Stimulated activated CD8-positive, alpha-beta memory T cell treated with anti-CD3 and anti-CD28 coated beads, Interleukin-7, amount 100 ng/mL, for 4 hours (primary cell): Measurements from ENCODE around the gene PRMT9.

Source experiments
- DNase-seq, 2 donors: peaks; one replicate each; pipeline ENCODE4 v3.0.0-alpha.2; 2020; ENCODE audit warnings: low read depth in 2 of 2

PRMT9 gene

DNA sequence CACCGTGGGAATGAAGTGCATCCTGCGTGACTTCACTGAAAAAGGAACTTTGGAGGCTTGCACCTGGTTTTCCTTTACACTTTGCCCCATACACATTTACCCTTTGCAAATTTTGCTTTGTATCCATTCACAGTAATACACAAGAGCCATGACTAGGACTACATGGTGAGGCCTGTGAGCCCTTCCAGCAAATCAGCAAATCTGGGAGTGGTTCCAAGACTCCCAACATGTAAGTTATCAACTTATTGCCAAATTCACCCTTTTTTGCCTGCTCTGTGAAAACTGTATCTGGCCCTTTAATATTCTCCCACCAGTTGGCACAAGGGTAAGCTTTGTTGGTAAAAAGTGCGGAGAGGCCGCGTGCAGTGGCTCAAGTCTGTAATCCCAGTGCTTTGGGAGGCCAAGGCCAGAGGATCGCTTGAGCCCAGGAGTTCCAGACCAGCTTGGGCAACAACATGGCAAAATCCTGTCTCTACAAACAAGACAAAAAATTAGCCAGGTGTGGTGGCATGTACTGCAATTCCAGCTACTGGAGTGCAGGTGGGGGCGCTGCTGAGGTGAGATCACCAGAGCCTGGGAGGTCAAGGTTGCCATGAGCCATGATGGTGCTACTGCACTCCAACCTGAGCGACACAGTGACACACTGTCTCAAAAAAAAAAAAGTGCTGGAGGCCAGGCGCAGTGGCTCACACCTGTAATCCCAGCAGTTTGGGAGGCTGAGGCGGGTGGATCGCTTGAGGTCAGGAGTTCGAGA, 5.0 kb downstream of the PRMT9 start:
- DNase-seq: no peak

- no peak for DNase-seq
Observed at GRCh38 chr4:147678106-147678505, 5.9 kb downstream of the PRMT9 start.

- no peak for DNase-seq
Observed at GRCh38 chr4:147674496-147674895, 9.5 kb downstream of the PRMT9 start.

GRCh38 chr4:147674073-147674472, 9.9 kb downstream of the PRMT9 start:
- no peak for DNase-seq

GRCh38 chr4:147658501-147658900, 25.5 kb downstream of the PRMT9 start:
- DNase-seq: no peak

DNA sequence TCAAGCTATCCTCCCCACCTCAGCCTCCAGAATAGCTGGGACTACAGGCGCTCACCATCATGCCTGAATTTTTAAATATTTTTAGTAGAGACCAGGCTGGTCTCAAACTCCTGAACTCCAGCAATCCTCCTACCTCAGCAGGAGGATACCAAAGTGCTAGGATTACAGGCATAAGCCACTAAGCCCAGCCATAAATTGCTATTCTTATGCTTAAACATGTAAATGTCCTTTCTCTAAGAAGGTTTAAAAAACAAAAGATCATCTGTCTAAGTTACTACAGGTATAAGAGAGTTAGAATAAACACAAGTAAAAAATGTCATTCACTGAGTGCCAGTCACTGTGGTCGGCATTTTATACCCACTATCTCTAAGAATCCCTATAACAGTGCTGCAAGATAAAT, 28.3 kb downstream of the PRMT9 start:
- no peak for DNase-seq

- no peak for DNase-seq
Observed at GRCh38 chr4:147651563-147651962, 32.4 kb downstream of the PRMT9 start.

DNA sequence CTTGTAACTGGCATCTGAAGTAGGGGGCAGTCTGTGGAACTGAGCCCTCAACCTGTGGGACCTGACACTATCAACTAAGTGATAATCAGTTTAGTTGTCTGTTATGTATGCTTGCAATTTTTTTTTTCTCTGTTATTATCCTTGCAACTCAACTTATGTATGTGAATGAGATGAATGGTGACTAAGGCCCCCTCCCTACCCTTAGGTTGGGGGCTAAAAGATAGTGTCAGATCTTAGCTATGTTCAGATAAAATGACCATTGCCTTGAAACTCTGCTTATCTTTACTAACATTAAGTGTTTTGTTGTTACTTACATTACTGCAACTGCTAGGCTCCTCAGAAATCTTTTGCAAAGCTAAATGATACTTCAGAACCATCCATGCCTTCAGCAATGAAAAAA, 35.3 kb downstream of the PRMT9 start:
- no peak for DNase-seq

- DNase-seq: no peak
Observed at GRCh38 chr4:147645099-147645498, 38.9 kb downstream of the PRMT9 start.

GRCh38 chr4:147644471-147644870, 39.5 kb downstream of the PRMT9 start:
- no peak for DNase-seq

- DNase-seq: no peak
Observed at GRCh38 chr4:147643616-147644015, 40.3 kb downstream of the PRMT9 start.

DNA sequence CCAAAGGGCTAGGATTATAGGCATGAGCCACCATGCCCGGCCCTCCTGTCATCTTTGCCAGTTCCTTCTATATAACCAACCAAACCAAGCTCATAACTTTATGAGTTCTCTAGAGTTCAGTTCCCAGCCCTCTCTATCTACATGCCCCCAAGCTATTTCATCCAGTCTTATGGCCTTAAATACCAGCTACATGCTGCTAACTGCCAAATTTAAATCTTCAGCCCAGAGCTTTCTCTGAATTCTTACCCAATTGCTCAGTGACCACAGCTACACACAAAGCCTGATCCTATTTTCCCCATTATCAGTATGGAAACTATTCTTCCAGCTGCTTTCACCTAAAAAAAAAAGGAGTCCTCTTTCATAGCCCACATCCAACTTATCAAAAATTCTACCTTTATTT, 43.6 kb downstream of the PRMT9 start:
- DNase-seq: no peak

GRCh38 chr4:147639388-147639787, 44.6 kb downstream of the PRMT9 start:
- no peak for DNase-seq

GRCh38 chr4:147638942-147639341, 45.0 kb downstream of the PRMT9 start:
- DNase-seq: no peak

DNA sequence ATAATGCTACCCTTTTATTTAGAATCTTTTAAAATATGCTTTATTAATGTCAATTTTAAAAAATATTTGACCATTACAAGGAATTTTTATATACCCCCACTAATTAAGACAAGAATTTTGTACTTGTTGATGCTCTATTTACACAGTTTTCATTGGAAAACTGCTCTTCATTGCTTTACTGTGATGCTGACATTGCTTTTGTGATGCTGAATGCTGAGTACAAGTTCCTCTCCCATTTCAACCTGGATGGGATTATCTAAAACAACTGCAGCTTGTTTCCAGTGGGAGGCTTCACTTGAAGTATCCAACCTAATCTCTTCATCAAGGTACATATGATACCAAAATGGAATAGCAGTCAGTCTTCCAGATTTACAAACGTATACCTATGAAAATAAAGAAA, 45.6 kb downstream of the PRMT9 start:
- no peak for DNase-seq

DNA sequence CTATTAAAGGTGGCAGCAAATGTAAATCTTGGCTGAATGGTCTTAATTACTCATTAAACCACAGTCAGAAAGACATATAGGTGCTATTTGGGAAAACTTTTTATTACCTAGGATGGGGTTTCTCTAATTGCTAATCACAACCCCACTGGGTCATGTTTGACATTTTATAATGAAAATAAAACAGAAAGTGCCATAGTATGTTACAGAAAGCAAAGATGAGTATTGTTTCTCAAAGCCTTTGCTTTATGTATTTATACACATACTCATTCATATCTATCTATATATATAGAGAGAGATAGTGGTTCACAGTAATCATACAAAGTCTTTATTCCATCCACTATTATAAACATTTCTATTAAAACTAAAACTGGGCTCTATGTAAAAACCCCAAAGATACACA, 48.6 kb downstream of the PRMT9 start:
- no peak for DNase-seq

GRCh38 chr4:147633643-147634042, 50.3 kb downstream of the PRMT9 start:
- DNase-seq: no peak

GRCh38 chr4:147633113-147633512, 50.9 kb downstream of the PRMT9 start:
- DNase-seq: no peak

GRCh38 chr4:147629783-147630730, 53.9 kb downstream of the PRMT9 start:
- DNase-seq: no peak

DNA sequence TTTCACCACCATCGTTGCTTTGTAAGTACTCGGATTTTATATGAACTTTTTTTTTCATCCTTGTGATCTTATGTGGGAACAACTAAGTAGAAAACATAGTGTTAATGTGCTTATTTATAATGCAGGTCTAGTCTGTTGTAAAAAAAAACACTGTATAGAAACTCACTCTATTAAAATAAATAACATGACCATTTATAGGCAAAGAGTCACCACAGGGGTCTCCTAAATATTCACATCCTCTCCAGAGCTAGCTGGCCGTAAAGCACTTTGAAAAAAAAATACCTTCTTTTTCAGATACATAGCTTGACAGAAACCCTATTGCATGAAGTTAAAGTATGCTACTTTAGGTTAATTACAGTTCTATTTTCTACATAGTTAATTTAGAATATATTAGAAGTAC, 55.5 kb downstream of the PRMT9 start:
- DNase-seq: no peak

- DNase-seq: no peak
Observed at GRCh38 chr4:147626903-147627302, 57.1 kb downstream of the PRMT9 start.

GRCh38 chr4:147625733-147626132, 58.2 kb downstream of the PRMT9 start:
- DNase-seq: no peak

DNA sequence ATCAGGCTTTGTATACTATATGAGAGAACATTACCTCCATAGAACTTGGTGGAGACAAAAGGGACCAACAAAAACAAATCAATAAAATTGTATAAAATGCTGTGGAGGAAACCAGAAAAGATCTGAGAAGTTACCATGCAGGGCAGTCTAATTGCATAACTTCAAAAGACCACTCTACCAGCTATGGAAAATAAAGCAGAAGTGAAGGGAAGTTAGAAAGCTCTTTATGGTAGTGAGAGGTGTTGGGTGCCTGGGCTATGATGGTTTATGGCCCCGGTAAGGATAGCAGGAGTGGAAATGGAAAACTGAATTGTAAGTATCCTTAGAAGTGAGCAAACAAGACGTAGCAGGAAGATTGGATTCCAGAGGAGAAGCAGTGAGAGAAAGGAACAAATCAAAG, 63.6 kb downstream of the PRMT9 start:
- no peak for DNase-seq
